HCT116 (cell line): Measurements from ENCODE around the gene CLCN4.

Source experiments
- EZH2phosphoT487 ChIP-seq: fragments of 200-600 bp; IDR thresholded peaks from 2 replicates; pipeline ENCODE4 v1.6.1; 2018; ENCODE audit warnings: antibody characterized with exemption, borderline replicate concordance
- POLR2A ChIP-seq: IDR thresholded peaks from 2 replicates; pipeline ENCODE4 v1.7.0; 2011; ENCODE audit warnings: borderline replicate concordance; ENCODE audit not compliant: insufficient read depth, insufficient read length; ENCODE audit errors: extremely low read depth
- RAD21 ChIP-seq: IDR thresholded peaks from 2 replicates; pipeline ENCODE4 v1.6.1; 2012; ENCODE audit warnings: low read depth, mild to moderate bottlenecking
- SP1 ChIP-seq: IDR thresholded peaks from 2 replicates; pipeline ENCODE4 v1.6.1; 2012; ENCODE audit warnings: low read depth
- YY1 ChIP-seq: IDR thresholded peaks from 2 replicates; pipeline ENCODE4 v1.6.1; 2011; ENCODE audit warnings: low read length, low read depth, moderate library complexity, mild to moderate bottlenecking; ENCODE audit not compliant: insufficient replicate concordance; ENCODE audit errors: extremely low read depth
- TF ChIP-seq, protein P1 (sequence below), 3 experiments: fragments of 200-600 bp in 1 of 3; sonication (generic) in 1 of 3; IDR thresholded peaks in 2 of 3; conservative IDR thresholded peaks in 1 of 3; 2 replicates each; pipeline ENCODE4 v1.5.1; 2012 to 2017; ENCODE audit warnings: low read depth in 2 of 3, low read length in 2 of 3, antibody characterized with exemption in 1 of 3, borderline replicate concordance in 1 of 3, control low read depth in 1 of 3, mild to moderate bottlenecking in 1 of 3, mixed read lengths in 1 of 3, mixed run types in 1 of 3, moderate library complexity in 1 of 3; ENCODE audit not compliant: insufficient read depth in 1 of 3
- TF ChIP-seq, protein P2 (sequence below): IDR thresholded peaks from 2 replicates; pipeline ENCODE4 v1.6.1; 2012

DNA sequence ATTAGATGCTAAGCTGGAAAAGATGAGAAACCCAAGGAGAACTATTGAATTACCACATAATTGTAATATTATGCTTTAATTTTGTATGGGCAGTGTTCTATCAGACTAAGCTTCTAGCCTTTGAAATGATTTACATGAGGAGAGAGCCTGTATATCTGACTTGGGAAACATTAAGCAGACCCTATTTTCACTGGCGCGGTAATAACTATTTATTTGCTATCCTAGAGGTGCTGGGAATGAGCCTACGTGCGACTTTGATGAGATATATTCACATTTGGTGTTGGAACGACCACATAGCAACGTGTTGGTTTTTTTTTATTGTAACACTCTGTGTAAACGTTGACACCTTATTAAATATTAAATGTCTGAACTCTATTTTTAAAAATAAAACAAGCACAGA lies 80.5 kb downstream of the CLCN4 start:
- TF ChIP-seq YY1 (no peak), RAD21 (no peak), POLR2A (no peak), EZH2phosphoT487 (no peak), SP1 (no peak)
- TF ChIP-seq, protein P1, sequence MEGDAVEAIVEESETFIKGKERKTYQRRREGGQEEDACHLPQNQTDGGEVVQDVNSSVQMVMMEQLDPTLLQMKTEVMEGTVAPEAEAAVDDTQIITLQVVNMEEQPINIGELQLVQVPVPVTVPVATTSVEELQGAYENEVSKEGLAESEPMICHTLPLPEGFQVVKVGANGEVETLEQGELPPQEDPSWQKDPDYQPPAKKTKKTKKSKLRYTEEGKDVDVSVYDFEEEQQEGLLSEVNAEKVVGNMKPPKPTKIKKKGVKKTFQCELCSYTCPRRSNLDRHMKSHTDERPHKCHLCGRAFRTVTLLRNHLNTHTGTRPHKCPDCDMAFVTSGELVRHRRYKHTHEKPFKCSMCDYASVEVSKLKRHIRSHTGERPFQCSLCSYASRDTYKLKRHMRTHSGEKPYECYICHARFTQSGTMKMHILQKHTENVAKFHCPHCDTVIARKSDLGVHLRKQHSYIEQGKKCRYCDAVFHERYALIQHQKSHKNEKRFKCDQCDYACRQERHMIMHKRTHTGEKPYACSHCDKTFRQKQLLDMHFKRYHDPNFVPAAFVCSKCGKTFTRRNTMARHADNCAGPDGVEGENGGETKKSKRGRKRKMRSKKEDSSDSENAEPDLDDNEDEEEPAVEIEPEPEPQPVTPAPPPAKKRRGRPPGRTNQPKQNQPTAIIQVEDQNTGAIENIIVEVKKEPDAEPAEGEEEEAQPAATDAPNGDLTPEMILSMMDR (IDR thresholded peaks at IDR 0.05 in 2 of 3, conservative IDR thresholded peaks at IDR 0.05 in 1 of 3; ENCODE audit: borderline replicate concordance in 1 of 3, insufficient read depth in 1 of 3, low read depth in 2 of 3, low read length in 2 of 3), result no peak
- TF ChIP-seq, protein P2, sequence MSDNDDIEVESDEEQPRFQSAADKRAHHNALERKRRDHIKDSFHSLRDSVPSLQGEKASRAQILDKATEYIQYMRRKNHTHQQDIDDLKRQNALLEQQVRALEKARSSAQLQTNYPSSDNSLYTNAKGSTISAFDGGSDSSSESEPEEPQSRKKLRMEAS, result no peak
